Measurements from ENCODE around the gene ATXN1. TPM values are rescaled to one million over a fixed set of nuclear protein-coding genes. Genes with fewer than 3 reads are reported as not detected.

Gene ATXN1
- total RNA-seq, 1 donor, result 45.3 TPM

DNA sequence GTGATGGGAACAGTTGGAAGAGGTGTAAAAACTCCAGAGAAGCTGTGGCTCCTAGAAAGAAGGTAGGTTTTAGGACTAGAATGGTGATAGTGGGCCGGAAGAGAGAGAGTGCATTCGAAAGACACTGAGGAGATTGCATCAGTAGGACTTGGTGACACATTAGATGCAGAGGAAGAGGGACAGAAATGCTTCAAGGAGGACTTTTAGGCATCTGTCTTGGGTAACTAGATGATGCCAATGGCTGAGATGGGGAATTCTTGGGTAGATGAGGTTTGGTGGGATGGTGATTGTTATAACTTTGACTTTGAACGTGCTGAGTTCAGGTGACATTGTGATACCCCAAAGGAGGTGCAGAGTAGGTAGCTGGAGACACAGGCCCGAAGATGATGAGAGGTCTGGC lies 326.4 kb downstream of the ATXN1 start:
- no peak overlapping the region for H3K4me3 ChIP-seq (ENCODE audit: low read depth, low read length)
- TF ChIP-seq, protein P1, sequence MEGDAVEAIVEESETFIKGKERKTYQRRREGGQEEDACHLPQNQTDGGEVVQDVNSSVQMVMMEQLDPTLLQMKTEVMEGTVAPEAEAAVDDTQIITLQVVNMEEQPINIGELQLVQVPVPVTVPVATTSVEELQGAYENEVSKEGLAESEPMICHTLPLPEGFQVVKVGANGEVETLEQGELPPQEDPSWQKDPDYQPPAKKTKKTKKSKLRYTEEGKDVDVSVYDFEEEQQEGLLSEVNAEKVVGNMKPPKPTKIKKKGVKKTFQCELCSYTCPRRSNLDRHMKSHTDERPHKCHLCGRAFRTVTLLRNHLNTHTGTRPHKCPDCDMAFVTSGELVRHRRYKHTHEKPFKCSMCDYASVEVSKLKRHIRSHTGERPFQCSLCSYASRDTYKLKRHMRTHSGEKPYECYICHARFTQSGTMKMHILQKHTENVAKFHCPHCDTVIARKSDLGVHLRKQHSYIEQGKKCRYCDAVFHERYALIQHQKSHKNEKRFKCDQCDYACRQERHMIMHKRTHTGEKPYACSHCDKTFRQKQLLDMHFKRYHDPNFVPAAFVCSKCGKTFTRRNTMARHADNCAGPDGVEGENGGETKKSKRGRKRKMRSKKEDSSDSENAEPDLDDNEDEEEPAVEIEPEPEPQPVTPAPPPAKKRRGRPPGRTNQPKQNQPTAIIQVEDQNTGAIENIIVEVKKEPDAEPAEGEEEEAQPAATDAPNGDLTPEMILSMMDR (IDR thresholded peaks at IDR 0.05; ENCODE audit: insufficient read depth, low read depth, low read length), result no peak
- no peak for DNase-seq (ENCODE audit: low read depth)

DNA sequence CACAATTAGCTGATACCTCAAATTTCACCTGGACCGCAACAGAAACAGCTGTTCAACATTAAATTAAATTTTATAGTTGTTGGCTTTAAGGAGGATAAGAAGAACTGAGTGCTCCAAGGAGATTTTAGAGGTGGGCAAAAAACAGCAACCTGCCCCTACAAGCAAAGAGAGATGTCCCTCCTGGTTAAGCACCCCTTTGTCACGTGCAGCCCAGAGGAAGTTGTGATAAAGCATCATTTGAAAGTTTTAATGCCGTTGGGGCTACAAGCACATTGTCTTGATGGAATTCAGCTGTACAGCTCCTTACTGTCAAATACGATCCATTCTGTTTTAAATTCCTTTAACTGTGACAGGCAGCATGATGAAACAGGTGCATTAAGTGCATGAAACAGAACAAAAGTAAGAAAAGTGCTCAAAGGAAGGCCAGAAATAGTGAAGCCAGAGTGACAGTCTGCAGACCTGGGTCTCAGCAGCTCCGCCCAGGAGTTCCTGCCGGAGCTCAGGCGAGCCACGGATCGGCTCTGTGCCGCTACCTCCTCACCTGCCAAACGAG lies 327.8 kb downstream of the ATXN1 start:
- no peak for DNase-seq (ENCODE audit: low read depth)
- no peak overlapping the region for H3K4me3 ChIP-seq (ENCODE audit: low read depth, low read length)
- TF ChIP-seq, protein P1 (IDR thresholded peaks at IDR 0.05; ENCODE audit: insufficient read depth, low read depth, low read length), result no peak

DNA sequence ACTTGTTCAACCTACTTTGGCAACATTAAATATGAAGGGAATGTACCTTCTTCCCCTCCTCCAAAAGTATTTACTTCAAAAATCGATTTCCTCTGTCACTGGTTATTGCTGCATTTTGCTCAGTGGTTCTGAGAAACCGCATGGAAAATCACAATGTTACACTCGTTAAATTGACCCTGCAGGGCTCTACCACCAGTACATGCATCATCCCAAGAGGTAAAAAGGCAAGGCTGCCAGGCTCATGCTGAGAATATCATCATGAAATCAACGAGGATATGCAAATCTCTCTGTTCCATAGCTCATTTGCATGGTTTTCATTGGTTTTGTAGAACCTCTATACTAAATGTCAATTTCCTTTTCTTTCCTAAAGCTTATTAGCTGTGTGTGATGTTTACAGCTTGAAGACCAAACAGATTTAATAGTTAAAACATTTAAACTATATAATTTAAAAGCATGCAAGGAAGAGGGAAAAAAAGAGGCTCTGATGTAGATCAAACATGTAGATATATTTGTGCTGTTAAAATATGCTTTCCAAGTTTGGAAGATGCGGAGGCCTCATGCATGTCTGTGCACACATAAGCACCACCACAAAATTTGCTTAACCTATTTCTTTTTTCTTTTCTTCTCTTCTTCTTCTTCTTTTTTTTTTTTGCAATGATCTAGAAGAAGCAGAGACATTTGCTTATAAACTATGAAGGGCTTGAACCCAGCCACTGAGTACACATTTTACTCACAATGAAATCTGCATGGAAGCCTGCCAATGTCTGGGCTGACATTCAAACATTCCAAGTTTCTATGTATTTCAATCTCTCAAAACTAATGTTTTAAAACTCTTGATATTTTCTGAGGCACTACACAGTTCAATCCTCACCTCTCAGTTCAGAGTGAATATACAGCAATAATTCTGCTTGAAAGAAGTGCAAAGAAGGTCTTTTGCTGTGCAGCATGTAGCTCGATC lies 328.9 kb downstream of the ATXN1 start:
- peak; percentile 55 for DNase-seq (ENCODE audit: low read depth)
- H3K4me3 ChIP-seq (ENCODE audit: low read depth, low read length), result no peak overlapping the region
- TF ChIP-seq, protein P1 (IDR thresholded peaks at IDR 0.05; ENCODE audit: insufficient read depth, low read depth, low read length), result no peak

GRCh38 chr6:16431106-16431505 lies 330.2 kb downstream of the ATXN1 start:
- no peak for DNase-seq (ENCODE audit: low read depth)
- TF ChIP-seq, protein P1 (IDR thresholded peaks at IDR 0.05; ENCODE audit: insufficient read depth, low read depth, low read length), result no peak
- H3K4me3 ChIP-seq (ENCODE audit: low read depth, low read length), result no peak overlapping the region

DNA sequence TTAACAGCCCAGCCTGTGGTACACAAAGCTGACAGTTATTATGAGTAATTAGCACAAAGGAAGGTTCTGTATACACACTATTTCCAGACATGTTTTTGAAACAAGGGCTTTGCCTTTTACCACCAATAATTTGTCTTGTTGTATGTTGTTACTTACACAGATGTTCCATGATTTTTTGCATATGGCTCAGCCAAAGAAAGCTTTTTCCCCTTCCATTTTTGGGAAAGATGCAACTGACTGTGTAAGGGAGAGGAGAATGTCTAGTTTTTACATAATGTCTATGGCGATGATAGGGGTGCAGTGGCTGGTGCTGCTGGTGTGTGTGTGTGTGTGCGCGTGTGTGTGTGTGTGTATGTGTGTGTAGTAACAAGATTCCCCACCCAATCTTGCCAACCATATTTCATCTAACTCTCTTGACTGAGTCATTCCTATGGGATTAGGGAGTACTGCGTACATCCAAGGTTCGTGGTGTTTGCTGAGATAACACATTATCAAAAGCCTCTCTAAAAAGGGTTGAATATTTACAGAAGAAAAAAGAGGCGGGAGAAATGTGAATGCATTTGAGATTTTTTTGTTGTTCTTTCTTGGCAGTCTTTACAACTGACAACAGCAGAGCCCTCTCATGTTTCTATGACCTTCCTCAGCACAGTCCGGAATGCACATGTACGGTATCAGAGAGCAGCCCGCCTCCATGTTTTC lies 330.7 kb downstream of the ATXN1 start:
- DNase-seq (ENCODE audit: low read depth), result peak; percentile 71
- TF ChIP-seq, protein P1 (IDR thresholded peaks at IDR 0.05; ENCODE audit: insufficient read depth, low read depth, low read length), result no peak
- H3K4me3 ChIP-seq (ENCODE audit: low read depth, low read length), result no peak overlapping the region

GRCh38 chr6:16429669-16430068 lies 331.6 kb downstream of the ATXN1 start:
- TF ChIP-seq, protein P1 (IDR thresholded peaks at IDR 0.05; ENCODE audit: insufficient read depth, low read depth, low read length), result no peak
- H3K4me3 ChIP-seq (ENCODE audit: low read depth, low read length), result no peak overlapping the region
- no peak for DNase-seq (ENCODE audit: low read depth)
